ENCODE data around the gene FIGLA. TPM values are rescaled to one million over a fixed set of nuclear protein-coding genes. Genes with fewer than 3 reads are reported as not detected.

The FIGLA gene
- total RNA-seq, 1 experiment from 2014 or later, result not detected

DNA sequence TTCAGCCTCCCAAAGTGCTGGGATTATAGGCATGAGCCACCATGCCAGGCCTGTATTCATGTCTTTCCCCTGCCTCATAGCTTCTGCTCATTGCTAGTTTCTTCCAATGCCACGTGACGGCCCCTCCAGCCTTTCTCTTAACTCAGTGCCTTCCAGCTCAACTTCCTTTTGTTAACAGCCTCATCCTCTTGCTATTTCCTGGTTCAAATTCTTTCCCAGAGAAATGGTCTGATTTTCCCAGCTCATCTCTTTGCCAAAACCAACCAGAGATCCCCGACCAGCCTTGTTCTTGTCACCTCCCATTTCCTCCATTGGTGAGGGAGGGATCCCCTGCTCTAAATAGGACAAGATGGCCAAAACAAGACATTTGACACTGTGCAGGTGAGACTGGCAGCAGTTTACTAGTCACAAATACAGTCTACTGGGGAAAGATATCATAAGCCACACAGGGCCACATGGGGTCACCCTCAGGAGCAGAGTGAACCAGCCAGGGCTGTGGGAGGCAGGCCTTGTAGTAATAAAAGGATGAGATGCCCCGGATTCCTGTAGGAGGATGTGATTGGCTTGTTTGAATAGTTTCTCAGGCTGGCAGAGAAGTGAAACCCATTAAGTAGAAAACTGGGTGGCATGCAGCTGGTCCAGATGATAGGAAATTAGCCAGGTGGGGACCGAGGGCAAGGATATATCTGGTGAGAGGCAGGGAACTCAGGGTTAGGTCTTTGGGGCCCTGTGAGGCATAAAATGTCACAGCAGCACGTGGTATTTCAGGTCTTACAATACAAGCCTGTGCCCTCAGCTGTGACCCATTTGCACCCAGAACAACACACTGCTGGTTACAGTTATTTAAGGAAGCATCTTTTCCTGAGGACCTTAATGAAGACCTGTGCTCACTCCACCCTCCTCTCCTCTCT lies 38.7 kb upstream of the FIGLA start:
- Histone ChIP-seq H4K5ac (ENCODE audit: insufficient read length, low read depth, low read length) (no peak overlapping the region), H2BK5ac (ENCODE audit: insufficient read length, low read length) (no peak overlapping the region), H2BK20ac (ENCODE audit: low read depth, low read length, poor library complexity, severe bottlenecking) (no peak overlapping the region), H3K23ac (ENCODE audit: insufficient read length, low read depth, low read length) (no peak overlapping the region), H3K9me3 (ENCODE audit: control insufficient read depth, low read depth, low read length) (no peaks in the 10 kb centered on the region), H4K8ac (replicated peaks; ENCODE audit: insufficient read length, low read depth, low read length) (no peak overlapping the region), H2AFZ (ENCODE audit: low read length) (no peak overlapping the region), H3K4me2 (ENCODE audit: insufficient read depth, insufficient read length, low read length) (no peak overlapping the region), H3K4ac (ENCODE audit: low read depth, low read length) (no peak overlapping the region), H2AK5ac (ENCODE audit: insufficient read length, low read length) (no peak overlapping the region), H3K79me1 (ENCODE audit: insufficient read depth, low read depth, low read length, poor library complexity, severe bottlenecking) (no peaks in the 10 kb centered on the region), H3K27ac (ENCODE audit: insufficient read length, low read depth, low read length) (no peak overlapping the region), H3K14ac (ENCODE audit: insufficient read depth, low read length) (no peak overlapping the region), H2BK12ac (ENCODE audit: insufficient read length, low read depth, low read length) (no peak overlapping the region), H3K18ac (ENCODE audit: insufficient read length, low read depth, low read length) (no peak overlapping the region), H4K20me1 (ENCODE audit: control insufficient read depth, insufficient read depth, insufficient read length) (no peaks in the 10 kb centered on the region), H3K56ac (ENCODE audit: insufficient read length, low read depth, low read length) (no peak overlapping the region), H2BK15ac (ENCODE audit: low read depth, low read length) (no peak overlapping the region), H3K23me2 (ENCODE audit: insufficient read length, low read depth, low read length, poor library complexity, severe bottlenecking) (no peaks in the 10 kb centered on the region), H3K79me2 (ENCODE audit: insufficient read depth, low read length) (no peaks in the 10 kb centered on the region), H3T11ph (ENCODE audit: low read length) (no peak overlapping the region), H3K27me3 (ENCODE audit: insufficient read depth, low read length) (no peaks in the 10 kb centered on the region), H4K91ac (ENCODE audit: insufficient read length, low read depth, low read length) (no peak overlapping the region), H2BK120ac (ENCODE audit: low read depth, low read length, poor library complexity, severe bottlenecking) (no peak overlapping the region), H3K4me1 (ENCODE audit: insufficient read depth, low read length) (peaks cover 2% of the 10 kb centered on the region; the same call in 1 of the 2 replicates), H3K9ac (ENCODE audit: extremely low read depth, insufficient read length, low read length) (no peak overlapping the region)
- Mint-ChIP-seq H3K27me3 (ENCODE audit: low read depth) (peaks cover 46% of the 10 kb centered on the region), H3K36me3 (ENCODE audit: insufficient read depth in 1 of 3, low read depth in 3 of 3) (no peaks in the 10 kb centered on the region), H3K4me3 (no peak overlapping the region), H3K9me3 (no peaks in the 10 kb centered on the region), H3K4me1 (peaks cover 16 to 20% of the 10 kb centered on the region in 2 experiments), H3K27ac (no peak overlapping the region)
- no peak for TF ChIP-seq CTCF (conservative IDR thresholded peaks at IDR 0.05)
- no CpG with 5 or more reads among the region's 6 CpGs for WGBS (ENCODE audit: extremely low coverage, insufficient read length, low lambda C conversion rate)
- DNase-seq, result no peak

Data from H9 (cell line).